Body of pancreas (tissue), 4 donors: ENCODE results near the gene KANK2.

Source experiments
- POLR2A ChIP-seq, 3 donors: fragments of 450-650 bp; IDR thresholded peaks; one replicate each; pipeline ENCODE4 v1.6.1; 2016; ENCODE audit warnings: antibody characterized with exemption in 3 of 3, mild to moderate bottlenecking in 2 of 3
- TF ChIP-seq, protein P1 (sequence below), 7 experiments: fragments of 450-650 bp in 4 of 7; fragments of 200-600 bp in 3 of 7; sonication (generic) in 3 of 7; IDR thresholded peaks; one replicate each; pipeline ENCODE4 v1.5.1; 2016 to 2019; ENCODE audit warnings: antibody characterized with exemption in 7 of 7

DNA sequence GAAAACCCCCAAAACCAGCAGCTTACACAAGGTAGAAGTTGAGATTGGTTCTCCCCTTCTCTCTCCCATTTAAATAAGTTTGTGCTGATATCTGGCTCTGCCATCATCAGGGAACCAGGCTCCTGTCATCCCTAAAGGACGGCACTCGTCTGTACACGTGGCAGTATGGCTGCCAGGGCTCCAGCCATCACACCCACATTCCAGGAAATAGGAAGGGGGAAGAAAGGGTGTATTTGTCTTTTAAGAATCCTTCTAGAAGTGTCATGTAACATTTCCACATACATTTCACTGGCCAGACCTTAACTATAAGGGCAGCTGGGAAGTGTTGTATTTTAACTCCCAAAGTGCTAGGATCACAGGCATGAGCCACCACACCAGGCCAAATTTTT, 51.8 kb downstream of the KANK2 start:
- TF ChIP-seq, protein P1, sequence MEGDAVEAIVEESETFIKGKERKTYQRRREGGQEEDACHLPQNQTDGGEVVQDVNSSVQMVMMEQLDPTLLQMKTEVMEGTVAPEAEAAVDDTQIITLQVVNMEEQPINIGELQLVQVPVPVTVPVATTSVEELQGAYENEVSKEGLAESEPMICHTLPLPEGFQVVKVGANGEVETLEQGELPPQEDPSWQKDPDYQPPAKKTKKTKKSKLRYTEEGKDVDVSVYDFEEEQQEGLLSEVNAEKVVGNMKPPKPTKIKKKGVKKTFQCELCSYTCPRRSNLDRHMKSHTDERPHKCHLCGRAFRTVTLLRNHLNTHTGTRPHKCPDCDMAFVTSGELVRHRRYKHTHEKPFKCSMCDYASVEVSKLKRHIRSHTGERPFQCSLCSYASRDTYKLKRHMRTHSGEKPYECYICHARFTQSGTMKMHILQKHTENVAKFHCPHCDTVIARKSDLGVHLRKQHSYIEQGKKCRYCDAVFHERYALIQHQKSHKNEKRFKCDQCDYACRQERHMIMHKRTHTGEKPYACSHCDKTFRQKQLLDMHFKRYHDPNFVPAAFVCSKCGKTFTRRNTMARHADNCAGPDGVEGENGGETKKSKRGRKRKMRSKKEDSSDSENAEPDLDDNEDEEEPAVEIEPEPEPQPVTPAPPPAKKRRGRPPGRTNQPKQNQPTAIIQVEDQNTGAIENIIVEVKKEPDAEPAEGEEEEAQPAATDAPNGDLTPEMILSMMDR (IDR thresholded peaks at IDR 0.05), result no peak
- no peak for TF ChIP-seq POLR2A (IDR thresholded peaks at IDR 0.05)
